Measurements from ENCODE around the gene GRN.
"Not testable (repeated sequence)": the region's sequence is repeated elsewhere in the genome, so short reads cannot be mapped to it uniquely, and the experiment has no call there.

Gene GRN

DNA sequence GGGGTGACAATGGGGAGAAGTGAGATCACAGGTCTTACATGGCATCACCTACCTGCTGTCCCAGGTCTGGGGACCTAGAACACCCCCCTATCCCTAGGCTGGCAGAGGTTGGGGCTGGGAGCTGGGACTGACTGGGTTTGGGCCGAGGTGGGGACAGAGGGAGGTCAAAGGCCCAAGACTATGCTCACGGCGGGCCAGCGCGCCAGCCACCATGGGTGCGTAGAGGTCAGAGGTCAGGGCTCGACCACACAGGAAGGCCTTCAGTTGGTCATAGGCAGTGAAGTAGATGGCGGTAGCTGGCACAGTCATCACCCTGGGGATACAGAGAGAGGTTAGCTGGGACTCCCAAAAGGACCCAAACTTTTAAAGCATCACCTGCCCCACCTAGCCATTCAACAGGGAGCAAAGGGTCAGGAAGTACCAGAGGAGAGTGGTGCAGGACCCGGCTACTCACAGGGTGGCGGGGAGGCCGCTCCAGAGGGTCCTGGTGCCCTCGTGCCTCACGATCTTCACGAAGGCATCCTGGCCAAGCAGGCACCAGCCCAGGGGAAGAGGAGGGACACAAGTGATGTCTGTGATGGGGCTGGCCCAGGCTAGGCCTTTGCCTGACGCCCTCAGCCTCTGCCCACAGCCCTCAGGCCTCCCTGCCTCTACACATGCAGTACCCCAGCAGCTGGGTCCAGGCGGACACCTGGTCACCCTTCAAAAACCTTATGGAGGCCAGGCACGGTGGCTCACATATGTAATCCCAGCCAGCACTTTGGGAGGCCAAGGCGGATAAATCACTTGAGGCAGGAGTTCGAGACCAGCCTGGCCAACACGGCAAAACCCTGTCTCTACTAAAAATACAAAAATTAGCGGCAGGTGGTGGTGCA is 23.6 kb upstream of the GRN start:
- no peak for DNase-seq (ENCODE audit: low read depth in 1 of 2, low spot score in 1 of 2)

DNA sequence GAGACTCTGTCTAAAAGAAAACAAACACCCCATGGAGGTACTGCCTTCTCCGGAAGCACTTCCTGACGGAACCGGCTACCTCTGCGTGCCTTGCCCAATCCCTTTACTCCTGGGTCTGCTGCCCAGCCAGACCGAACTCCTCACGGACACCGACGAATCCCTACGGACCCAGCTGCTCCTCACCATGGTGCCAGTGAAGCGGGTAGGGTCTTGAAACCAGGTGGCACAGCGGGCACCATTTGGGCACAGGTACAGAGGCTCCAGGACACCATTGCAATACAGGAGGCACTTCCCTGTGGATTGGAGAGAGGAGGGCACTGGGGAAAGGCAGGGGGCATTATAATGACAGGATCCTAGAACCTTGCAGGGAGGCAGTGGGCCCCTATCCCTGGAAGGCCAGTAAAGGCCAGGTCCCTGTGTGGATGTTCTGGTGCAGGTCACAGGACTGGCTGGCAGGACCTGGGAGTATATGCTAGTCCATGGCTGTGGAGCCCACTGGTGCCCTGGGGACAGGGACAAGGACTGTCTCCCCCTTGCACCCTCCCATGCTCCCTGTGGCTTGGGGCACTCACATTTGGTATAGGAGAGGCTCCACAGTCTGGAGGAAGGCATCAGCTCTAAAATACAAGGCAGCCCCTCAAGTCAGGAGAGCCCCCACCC is 22.7 kb upstream of the GRN start:
- DNase-seq (ENCODE audit: low read depth in 1 of 2, low spot score in 1 of 2), result no peak

DNA sequence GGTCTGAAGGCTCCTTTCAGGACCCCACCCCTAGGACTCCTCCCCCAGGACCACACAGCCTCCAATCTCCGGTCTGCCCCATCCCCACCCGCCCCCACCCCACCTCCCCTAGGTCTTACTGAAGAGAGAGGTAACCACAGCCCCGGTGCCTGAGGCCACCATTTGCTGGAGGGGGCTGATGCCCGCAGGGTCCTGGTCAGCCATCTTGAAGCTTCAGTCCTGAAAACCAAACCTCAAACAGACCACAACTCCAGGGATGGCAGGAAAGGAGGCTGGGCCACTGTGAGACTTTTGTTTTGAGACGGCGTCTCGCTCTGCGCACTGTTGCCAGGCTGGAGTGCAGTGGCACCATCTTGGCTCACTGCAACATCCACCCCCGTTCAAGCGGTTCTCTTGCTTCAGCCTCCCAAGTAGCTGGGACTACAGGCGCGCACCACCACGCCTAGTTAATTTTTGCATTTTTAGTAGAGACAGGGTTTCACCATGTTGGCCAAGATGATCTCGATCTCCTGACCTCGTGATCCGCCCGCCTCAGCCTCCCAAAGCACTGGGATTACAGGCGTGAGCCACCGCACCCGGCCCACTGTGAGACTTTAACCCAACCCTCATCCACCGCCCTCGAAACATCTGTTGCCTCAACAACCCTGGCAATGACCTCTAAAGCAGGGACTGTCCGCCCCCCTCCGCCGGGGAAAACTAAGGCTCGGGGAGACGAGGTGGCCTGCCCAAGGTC is 21.6 kb upstream of the GRN start:
- DNase-seq (ENCODE audit: low read depth in 1 of 2, low spot score in 1 of 2), result no peak

DNA sequence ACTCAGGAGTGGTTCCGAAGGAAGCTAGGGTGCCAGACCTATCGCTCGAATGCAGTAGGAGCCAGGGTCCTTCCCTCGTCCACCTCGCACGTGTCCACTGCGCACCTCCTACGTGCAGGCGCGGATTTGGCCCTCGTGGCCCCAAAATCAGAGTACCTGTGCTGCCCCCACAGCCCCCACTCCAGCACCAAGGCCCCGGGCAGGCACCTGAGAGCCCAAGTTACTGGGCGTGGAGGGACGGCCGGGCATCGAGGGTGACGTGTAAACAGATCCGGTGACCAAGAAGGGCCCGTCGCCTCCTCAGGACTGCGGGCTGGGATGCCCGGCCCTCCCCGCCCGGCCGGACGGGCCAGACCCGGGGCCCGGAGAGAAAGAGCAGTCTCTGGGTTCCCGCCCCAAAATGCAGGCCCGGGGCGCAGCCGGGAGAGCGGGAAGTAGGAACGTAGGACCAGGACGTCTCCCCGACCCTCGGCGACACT is 21.0 kb upstream of the GRN start:
- DNase-seq (ENCODE audit: low read depth in 1 of 2, low spot score in 1 of 2), result no peak

DNA sequence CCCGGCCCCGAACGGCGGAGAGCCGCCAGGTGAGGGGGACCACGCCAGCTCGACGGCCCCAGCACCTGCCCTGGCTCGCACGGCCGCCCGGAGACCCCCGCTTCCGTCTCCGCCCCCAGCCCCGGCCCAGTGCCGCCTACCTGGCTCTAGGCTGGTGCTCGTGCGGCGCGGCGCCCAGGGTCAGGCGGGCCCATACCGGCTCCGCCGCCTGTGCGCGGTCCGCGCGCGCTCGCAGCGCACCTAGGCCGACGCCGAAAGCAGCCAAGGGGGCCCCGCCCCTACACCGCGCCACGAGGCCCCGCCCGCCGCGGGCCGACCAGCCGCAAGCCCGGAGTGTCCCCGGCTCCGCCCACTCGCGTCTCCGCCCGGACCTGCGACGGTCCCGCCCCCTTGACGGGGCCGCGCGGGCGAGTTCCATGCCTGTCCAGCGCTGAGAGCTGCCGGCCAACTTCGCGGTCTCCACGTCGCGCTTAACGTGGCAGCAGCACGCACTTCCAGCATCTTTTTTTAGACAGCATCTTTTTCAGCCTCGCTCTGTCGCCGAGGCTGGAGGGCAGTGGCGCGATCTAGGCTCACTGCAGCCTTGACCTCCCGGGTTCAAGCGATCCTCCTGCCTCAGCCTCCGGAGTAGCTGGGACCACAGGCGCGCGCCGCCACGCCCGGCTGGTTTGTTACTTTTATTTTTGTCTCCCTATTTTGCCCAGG is 20.4 kb upstream of the GRN start, which contains the start of gene SLC25A39:
Gene SLC25A39 (minus strand): TSS at position 253 of the 705 bp plus-strand sequence. CDS start 1,261 bp downstream, outside the sequence.
- DNase-seq (ENCODE audit: low read depth in 1 of 2, low spot score in 1 of 2), result peak; percentile 90 to 91

DNA sequence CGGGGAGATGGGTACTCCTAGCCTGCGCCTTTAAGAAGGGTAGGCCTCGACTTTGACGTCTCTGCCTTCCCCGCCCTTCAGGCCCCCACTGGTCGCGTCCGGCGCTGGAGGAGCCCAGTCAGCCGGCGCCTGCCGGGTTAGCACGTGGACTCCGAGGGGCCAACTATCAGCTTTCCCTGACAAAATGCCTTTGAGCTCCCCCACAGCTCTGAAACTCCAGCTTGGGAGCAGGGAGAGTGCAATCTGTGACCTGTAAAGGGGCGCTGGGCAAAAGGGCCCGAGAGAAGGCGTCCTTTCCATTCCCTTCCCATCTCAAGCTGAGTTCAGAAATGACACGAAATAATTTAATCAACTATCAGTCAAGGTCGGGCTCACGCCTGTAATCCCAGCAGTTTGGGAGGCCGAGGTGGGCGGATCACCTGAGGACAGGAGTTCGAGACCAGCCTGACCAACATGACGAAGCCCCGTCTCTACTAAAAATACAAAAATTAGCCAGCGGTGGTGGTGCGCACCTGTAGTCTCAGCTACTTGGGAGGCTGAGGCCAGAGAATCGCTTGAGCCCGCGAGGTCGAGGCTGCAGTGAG is 18.1 kb upstream of the GRN start:
- peak; percentile 73 to 88 for DNase-seq (ENCODE audit: low read depth in 1 of 2, low spot score in 1 of 2)

DNA sequence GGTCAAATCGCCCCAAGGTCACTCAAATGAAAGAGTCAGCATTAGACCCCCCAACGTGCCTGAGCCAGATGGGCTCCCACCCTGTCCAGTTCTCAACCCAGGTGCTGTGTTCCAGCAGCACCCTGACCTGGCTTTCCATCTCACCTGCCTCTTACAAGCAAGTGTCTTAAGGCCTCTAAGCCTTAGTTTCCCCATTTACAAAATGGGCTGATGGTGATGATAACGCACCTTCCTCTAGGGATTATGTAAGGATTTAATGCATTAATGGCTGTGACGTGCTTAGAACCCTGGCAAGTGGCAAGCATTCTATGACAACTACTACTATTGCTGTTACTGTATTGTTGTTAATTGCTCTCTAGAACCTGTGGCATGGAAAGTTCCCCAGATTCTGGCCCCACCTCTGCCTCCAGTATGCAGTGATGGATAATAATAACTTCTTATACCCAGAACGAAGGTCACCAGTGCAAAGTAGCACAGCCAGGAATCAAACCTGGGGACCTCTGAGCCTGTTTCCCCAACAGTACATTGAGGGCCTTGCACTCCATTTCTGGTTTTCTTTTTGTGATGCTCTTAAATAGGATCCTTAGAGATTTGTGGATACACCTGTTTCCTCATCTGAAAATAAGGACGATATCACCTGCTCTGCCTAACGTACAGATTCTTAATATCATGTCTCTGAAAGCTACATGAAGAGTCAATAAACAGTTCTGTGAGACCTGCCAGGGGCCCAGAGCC is 17.2 kb upstream of the GRN start:
- no peak for DNase-seq (ENCODE audit: low read depth in 1 of 2, low spot score in 1 of 2)

DNA sequence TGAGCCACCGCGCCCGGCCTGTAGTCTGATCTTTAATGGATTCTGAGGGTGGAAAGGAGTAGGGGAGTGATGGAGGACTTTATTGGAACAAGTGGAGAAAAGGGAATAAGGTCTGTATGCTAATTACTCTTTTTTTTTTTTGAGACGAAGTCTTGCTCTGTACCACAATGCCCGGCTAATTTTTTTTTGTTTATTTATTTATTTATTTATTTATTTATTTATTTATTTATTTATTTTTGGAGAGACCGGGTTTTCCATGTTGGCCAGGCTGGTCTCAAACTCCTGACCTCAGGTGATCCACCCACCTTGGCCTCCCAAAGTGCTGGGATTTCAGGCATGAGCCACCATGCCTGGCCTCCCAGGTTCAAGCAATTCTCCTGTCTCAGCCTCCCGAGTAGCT is 15.6 kb upstream of the GRN start:
- not testable (repeated sequence) for DNase-seq (ENCODE audit: low read depth in 1 of 2, low spot score in 1 of 2)

DNA sequence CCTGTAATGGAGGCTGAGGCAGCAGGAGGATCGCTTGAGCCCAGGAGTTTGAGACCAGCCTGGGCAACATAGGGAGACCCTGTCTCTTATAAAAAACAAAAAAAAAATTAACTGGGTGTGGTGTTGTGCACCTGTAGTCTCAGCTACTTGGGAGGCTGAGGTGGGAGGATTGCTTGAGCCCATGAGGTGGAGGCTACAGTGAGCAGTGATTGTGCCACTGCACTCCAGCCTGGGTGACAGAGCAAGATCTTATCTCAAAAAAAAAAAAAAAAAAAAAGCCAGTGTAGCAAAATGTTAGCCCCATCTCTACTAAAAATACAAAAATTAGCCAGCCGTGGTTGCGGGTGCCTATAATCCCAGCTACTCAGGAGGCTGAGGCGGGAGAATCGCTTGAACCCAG is 14.8 kb upstream of the GRN start:
- DNase-seq (ENCODE audit: low read depth in 1 of 2, low spot score in 1 of 2), result not testable (repeated sequence)

DNA sequence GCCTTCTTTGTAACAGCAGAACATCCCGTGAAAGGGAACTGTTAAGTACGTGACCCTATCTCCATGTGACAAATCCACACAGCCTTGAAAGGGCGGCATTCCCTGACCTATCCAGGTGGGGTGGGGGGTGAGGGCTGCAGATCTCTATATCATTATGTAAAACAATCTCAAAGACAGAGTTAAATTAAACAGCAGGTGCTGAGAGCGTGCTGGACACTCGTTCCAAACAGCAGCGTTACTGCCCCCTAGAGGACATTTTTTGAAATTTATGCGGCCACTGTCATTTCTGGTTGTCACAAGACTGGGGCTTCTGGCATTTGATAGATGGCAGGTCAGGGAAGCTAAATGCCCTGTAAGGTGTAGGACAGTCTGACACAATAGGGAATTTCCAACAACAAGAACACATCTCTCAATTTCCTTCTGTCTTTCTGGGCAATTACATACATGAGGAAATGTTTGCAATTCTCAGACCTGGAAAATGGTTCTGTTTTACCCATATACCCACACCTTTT is 13.8 kb upstream of the GRN start:
- peak; percentile 39 to 66 for DNase-seq (ENCODE audit: low read depth in 1 of 2, low spot score in 1 of 2)

DNA sequence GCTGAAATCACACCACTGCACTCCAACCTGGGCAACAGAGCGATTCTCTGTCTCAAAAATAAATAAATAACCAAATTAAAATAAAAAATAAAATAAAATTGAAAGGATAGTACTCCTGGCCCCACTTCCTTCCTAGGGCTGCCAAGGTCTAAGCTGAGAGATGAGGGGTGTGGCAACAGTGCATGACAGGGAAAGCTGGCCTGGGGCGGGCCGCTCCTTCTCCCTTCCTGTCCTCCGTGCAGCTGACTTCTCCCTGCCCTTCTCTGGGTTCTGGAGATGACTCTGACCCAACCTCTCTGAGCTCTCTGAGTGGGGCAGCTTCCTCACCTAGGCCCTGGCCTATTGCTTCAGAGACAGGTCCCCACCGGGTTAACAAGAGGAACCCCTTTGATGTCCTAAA is 11.7 kb upstream of the GRN start:
- no peak for DNase-seq (ENCODE audit: low read depth in 1 of 2, low spot score in 1 of 2)

DNA sequence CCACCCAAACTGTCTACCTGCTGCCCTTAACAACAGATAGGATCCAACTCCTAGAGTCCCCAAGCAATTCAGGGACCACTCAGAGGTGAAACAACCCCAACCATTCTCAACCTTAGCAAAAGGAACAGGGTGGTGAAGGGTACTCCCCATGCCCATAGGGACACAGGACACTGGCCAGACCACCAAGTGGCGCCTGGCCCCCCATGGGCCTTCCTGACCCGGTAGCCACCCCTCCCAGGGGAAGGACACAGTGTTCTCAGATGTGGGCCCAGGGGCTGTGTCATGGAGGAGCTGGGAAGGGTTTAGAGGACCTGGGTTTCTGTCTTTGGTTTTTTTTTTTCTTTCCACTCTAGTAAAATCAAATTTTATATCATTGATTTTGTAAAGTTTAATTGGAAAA is 10.8 kb upstream of the GRN start:
- no peak for DNase-seq (ENCODE audit: low read depth in 1 of 2, low spot score in 1 of 2)

DNA sequence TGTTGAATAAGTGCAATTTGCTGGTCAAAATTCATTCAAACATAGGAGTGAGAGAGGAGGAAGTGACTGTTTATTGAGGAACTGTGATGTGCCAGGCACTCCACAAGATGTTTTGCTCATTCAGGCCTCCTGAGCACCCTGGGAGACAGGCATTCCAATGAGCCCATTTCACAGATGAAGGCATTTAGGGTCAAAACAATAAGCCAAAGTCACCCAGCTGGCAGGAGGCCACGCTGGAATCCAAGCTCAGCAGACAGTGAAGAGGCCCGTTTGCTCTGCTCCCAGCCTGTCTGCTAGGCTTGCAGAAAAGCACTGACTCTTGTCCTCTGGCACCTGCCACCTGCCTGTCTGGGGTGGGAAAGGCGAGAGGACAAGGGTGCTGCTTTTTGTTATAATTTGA is 10.4 kb upstream of the GRN start:
- no peak for DNase-seq (ENCODE audit: low read depth in 1 of 2, low spot score in 1 of 2)

DNA sequence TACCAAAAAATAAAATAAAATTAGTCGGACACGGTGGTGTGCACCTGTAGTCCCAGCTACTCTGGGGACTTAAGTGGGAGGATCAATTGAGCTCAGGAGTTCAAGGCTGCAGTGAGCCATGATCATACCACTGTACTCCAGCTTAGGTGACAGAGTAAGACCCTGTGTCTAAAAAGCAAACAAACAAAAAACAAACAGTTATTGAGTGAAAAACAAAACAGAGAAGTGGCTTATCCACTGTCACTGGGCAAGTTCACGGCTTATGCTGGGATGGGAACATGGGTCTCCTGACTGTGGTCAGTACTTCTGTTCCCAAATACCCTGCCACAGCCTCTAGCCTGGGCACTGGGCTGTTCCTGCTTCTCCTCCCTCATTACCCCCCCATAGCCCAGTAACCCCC is 9.5 kb upstream of the GRN start:
- no peak for DNase-seq (ENCODE audit: low read depth in 1 of 2, low spot score in 1 of 2)

DNA sequence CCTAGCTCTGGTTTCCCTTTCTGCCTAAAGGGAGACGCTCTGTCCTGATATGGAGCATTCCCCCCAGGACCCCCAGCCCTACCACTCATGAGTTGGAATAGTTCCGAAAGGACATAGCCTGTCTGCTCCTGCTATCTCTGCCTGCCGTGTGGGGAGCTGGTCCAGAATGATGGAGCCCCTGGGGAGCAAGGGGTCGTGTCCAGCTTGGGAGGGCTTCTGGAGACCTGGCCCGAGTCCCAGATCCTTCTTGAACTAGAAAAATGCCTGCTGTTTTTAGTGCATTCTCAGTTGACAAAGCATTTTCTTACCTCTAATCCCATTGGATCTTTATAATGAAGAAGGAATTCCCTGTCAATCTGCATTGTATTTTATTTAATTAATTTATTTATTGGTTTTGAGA is 9.1 kb upstream of the GRN start:
- DNase-seq (ENCODE audit: low read depth in 1 of 2, low spot score in 1 of 2), result no peak

DNA sequence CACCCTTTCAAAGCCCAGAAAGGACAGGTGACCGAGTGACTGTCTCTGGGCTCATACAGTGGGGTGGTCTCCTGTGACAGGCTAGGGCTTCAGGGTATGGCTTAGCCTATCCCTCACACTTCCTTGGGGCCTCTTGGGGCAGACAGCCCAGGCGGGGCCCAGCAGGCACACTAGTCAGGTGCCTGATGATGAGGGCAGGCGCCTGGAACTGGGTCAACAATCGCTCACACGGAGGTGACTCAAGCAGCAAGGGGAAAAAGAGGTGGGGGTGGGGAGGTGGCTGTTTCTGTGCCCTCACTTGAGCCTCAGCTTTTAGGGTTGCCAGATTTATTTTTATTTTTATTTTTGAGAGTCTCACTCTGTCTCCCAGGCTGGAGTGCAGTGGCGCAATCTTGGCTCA is 6.4 kb upstream of the GRN start:
- DNase-seq (ENCODE audit: low read depth in 1 of 2, low spot score in 1 of 2), result no peak

DNA sequence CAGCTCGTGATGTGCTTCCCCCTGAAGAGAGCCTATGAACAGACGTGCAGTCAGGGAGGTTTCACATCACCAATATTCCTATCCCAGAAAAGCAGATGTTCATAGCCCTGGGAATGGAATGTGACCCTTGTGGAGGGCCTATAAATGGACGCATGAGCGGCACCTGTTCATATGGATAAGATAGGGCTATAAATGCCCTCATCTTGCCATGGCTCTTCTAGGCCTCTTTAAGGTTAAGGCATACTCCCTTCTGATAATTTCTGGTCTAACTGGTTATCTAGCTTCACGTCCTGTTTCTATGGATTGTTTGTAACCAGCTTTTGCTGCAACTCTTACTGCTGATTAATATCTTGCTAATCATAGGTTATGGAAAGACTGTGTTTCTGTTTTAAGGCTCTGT is 4.5 kb upstream of the GRN start:
- DNase-seq (ENCODE audit: low read depth in 1 of 2, low spot score in 1 of 2), result not testable (repeated sequence)

DNA sequence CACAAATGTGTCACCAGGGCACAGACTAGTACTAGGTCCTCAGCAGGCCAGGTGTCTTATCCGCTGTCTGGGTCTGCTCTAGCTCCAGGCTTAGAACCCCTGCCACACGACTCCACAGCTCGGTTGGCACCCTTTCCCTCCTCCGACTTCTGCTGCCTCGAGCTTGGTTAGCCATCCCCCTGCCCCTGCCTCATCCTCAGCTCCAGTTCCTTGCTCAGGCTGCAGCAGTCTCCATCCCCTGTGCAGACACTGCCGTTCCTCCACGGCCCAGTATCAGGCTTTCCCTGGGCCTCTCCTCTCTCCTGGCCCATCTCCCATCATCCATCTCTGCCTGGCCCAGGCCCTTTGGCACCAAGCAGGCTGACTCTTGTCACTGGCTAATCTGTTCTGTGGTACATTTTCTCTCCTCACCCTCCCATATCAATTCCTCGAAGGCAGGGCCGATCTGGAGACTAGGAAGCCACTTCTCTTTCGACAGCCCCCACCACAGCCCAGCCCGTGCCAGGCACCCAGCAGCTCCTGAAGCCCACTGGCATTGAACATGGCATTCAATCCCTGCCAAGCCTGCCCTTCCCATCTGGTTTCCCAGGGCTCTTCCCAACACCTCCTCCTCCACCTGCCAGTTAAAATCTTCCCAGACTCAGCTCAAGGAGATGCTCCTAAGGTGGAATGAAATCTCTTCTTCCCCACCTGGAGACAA is 1.4 kb upstream of the GRN start:
- DNase-seq (ENCODE audit: low read depth in 1 of 2, low spot score in 1 of 2), result no peak

DNA sequence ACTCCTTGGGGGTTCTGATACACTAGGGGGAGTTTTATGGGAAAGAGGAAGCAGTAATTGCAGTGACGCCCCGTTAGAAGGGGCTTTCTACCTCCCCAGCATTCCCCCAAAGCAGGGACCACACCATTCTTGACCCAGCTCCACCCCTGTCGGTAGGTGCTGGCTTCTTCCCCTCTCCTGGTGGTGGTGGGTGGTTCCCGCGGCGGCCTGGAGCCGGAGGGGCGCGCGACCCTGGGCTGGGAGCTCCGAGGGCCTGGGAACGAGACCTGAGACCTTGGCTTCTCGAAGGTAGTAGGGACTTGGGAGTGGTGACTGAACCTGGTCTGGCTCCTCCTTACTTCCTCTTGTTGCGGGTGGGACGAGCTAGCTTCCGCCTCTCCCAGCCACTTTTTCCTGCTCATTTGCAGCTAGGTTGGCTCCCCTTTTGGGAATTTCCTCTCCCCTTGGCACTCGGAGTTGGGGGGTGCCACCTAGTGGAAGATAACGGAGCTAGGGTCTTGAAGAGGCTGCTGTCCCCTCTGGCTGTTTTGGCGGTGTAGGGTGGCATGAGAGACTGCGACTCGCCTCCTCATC is 438 bp downstream of the GRN start:
- peak; percentile 21 to 23 for DNase-seq (ENCODE audit: low read depth in 1 of 2, low spot score in 1 of 2)

Measured in activated CD4-positive, alpha-beta T cell treated with anti-CD3 and anti-CD28 coated beads, Interleukin-2, amount 50 U/mL, for 24 hours (primary cell).